NT2/D1 (cell line): ENCODE results near the gene MMRN2.

Source experiments
- SUZ12 ChIP-seq: IDR thresholded peaks from 2 replicates; pipeline ENCODE4 v1.6.1; 2011; ENCODE audit not compliant: insufficient read length, insufficient read depth; ENCODE audit errors: extremely low read depth
- YY1 ChIP-seq: IDR thresholded peaks from 2 replicates; pipeline ENCODE4 v1.6.1; 2011; ENCODE audit not compliant: insufficient read length, insufficient read depth
- ZNF274 ChIP-seq: IDR thresholded peaks from 2 replicates; pipeline ENCODE4 v1.6.1; 2011; ENCODE audit warnings: mild to moderate bottlenecking, low read depth, low read length

GRCh38 chr10:86936661-86937501 lies 20.5 kb downstream of the MMRN2 start:
- no peak for TF ChIP-seq ZNF274
- no peak for TF ChIP-seq YY1
- TF ChIP-seq SUZ12, result no peak
